Activated T-helper 2 cell treated with anti-CD3 and anti-CD28 coated beads, Interferon-gamma antibody, Interleukin-2, Interleukin-4, amounts not matched to agents 10 μg/mL and 5 μg/mL and 100 μg/mL, durations not matched to agents 14 hours and 24 hours and 36 hours (primary cell): ENCODE measurements around the gene FAM47C. TPM values are rescaled to one million over a fixed set of nuclear protein-coding genes. Genes with fewer than 3 reads are reported as not detected.
"Not testable (repeated sequence)": the region's sequence is repeated elsewhere in the genome, so short reads cannot be mapped to it uniquely, and the experiment has no call there.

Source experiments
- DNase-seq: peaks from one replicate; pipeline ENCODE4 v3.0.0; 2021; ENCODE audit warnings: low spot score
- H3K27ac Mint-ChIP-seq: one replicate; pipeline ENCODE4 v1.8.0; 2021; ENCODE audit warnings: mixed read lengths
- H3K27me3 Mint-ChIP-seq: one replicate; pipeline ENCODE4 v1.8.0; 2021; ENCODE audit warnings: low read depth, mixed read lengths
- H3K36me3 Mint-ChIP-seq: one replicate; pipeline ENCODE4 v1.8.0; 2021; ENCODE audit warnings: low read depth, mixed read lengths
- H3K4me1 Mint-ChIP-seq: one replicate; pipeline ENCODE4 v1.8.0; 2021; ENCODE audit warnings: low read depth, mixed read lengths
- H3K4me3 Mint-ChIP-seq: one replicate; pipeline ENCODE4 v1.8.0; 2021; ENCODE audit warnings: low read depth, mild to moderate bottlenecking, moderate library complexity, mixed read lengths
- H3K9me3 Mint-ChIP-seq: one replicate; pipeline ENCODE4 v1.8.0; 2021; ENCODE audit warnings: mixed read lengths
- intact Hi-C: fragments of 100-400 bp; cut with micrococcal nuclease; formaldehyde crosslinking; loops from one replicate; pipeline ENCODE4 v1.15.1; 2023
- total RNA-seq: library from RNA; stranded (reverse); gene quantifications from 2 replicates; pipeline ENCODE4 v1.2.3, GENCODE V29; 2022

Gene FAM47C
- total RNA-seq, 1 donor from 2014 or later: not detected

DNA sequence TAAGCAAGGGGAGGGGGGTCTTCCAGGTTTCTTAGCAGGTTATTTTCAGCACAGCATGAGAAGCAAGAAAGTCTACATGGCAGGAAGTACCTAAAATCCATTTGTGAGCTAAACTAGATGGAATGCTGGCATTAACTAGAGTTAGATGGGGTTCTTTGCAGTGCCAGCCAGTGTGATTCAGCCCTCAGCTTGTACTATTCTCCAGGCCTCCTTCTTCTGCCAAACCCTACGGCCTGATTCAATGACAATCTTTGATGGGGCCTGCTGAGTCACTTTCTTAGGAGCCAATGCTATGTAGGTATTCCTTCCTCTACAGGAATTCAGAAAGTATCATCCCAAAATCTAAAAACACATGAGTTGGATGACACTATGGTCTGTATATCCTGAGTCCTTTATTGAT, 26.1 kb downstream of the FAM47C start:
- H3K36me3 Mint-ChIP-seq, intact Hi-C loops, H3K9me3 Mint-ChIP-seq, H3K4me1 Mint-ChIP-seq, H3K27me3 Mint-ChIP-seq, H3K27ac Mint-ChIP-seq, H3K4me3 Mint-ChIP-seq, DNase-seq: not testable (repeated sequence)

DNA sequence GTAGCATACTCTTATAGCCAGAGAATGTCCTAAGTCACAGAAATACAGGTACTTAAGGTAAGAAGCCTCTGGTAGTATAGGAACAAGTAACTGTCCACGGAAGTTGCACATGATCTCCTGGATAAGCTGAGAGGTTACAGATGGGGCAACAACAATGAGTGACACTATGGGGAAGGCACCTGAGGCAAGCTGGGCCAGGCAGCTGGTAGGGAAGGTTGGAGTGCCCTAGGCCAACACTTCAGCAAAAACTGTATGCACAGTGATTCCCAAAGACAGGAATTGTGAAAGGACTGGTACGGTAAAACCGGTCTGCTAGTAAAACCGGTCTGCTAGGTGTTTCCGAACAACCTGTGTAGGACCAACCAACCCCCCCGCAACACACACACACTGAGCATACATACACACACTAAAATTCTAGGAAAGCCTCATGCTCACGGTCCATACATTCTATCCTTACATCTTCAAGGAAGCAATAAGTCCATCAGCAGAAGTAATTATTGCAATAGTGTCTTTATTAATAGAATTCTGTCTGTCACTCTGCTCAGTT, 28.6 kb downstream of the FAM47C start:
- H3K4me1 Mint-ChIP-seq, H3K9me3 Mint-ChIP-seq, H3K27ac Mint-ChIP-seq, DNase-seq, H3K4me3 Mint-ChIP-seq, intact Hi-C loops, H3K27me3 Mint-ChIP-seq, H3K36me3 Mint-ChIP-seq: not testable (repeated sequence)

DNA sequence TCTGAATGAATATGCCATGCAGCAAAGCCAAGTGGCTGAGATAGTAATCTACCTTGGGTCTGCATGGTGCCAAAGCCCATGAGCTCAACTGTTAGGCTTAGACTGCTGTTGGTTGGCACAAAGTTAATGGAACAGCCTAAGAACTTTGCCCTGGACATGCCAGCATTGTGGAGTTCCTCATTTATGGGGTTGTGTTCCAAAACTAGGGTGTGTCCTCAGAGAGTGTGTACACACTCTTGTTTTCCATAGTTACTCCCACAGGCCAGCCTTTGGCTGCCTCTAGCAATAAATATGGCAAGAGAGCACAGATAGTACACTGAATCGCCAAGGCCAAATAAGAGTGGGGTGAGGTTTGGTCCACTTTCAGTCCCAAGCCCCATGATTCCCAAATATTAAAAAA, 30.6 kb downstream of the FAM47C start:
- H3K4me1 Mint-ChIP-seq, H3K4me3 Mint-ChIP-seq, H3K27me3 Mint-ChIP-seq, H3K36me3 Mint-ChIP-seq, H3K9me3 Mint-ChIP-seq, intact Hi-C loops, H3K27ac Mint-ChIP-seq, DNase-seq: not testable (repeated sequence)

GRCh38 chrX:37042956-37043885, 35.1 kb downstream of the FAM47C start:
- H3K27me3 Mint-ChIP-seq, H3K4me3 Mint-ChIP-seq, DNase-seq, H3K36me3 Mint-ChIP-seq, H3K4me1 Mint-ChIP-seq, H3K9me3 Mint-ChIP-seq, H3K27ac Mint-ChIP-seq, intact Hi-C loops: not testable (repeated sequence)

DNA sequence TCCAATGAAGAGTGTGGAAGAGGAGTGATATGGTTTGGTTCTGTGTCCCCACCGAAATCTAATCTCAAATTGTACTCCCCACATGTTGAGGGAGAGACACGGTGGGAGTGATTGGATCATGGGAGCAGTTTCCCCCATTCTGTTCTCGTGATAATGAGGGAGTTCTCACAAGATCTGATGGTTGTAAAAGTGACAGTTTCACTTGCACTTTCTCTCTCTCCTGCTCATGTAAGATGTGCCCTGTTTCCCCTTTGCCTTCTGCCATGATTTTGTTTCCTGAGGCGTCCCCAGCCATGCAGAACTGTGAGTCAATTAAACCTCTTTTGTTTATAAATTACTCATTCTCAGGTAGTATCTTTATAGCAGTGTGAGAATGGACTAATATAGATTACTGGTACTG, 39.6 kb downstream of the FAM47C start:
- Mint-ChIP-seq H3K4me1 (no peaks in the 10 kb centered on the region), H3K9me3 (no peaks in the 10 kb centered on the region), H3K36me3 (no peaks in the 10 kb centered on the region), H3K4me3 (no peak overlapping the region), H3K27me3 (no peaks in the 10 kb centered on the region), H3K27ac (no peak overlapping the region)
- intact Hi-C loops: no loop called here
- DNase-seq: no peak

DNA sequence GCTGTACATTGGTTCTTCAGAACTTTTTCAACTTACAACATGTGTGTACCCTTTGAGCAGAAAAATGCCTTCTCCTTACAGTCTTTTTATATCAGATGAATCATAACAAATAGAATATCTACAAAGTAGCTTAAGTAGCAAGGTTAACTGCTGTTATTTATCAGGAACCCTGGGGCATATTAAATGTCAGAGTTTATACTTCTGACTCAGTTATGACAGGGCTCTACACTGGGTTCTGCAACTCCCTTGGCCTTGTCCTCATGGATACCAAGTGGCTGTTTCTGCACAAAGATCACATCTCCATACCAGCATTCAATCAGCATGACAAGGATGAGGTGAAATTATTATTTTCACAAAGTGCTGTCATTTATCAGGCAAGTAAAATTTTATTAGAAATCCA, 49.4 kb downstream of the FAM47C start:
- intact Hi-C loops, H3K4me1 Mint-ChIP-seq: not testable (repeated sequence)

GRCh38 chrX:37060999-37061398, 52.8 kb downstream of the FAM47C start:
- H3K9me3 Mint-ChIP-seq: no peaks in the 10 kb centered on the region

More for the DNA sequence above, 49.4 kb downstream of the FAM47C start:
- not testable (repeated sequence) for H3K4me3 Mint-ChIP-seq, H3K27me3 Mint-ChIP-seq, DNase-seq, H3K9me3 Mint-ChIP-seq, H3K27ac Mint-ChIP-seq, H3K36me3 Mint-ChIP-seq

More at GRCh38 chrX:37060999-37061398, 52.8 kb downstream of the FAM47C start:
- no peaks in the 10 kb centered on the region for H3K36me3 Mint-ChIP-seq
- no peak overlapping the region for H3K27ac Mint-ChIP-seq
- H3K27me3 Mint-ChIP-seq: no peaks in the 10 kb centered on the region
- no peak overlapping the region for H3K4me3 Mint-ChIP-seq
- intact Hi-C loops: no loop called here
- DNase-seq: no peak
- no peaks in the 10 kb centered on the region for H3K4me1 Mint-ChIP-seq
